Activated CD4-positive, alpha-beta memory T cell treated with anti-CD3 and anti-CD28 coated beads, Interleukin-2, amount 10 ng/mL, durations not matched to agents 7 days and 5 days (primary cell): Measurements from ENCODE around the gene DCDC2C. TPM values are rescaled to one million over a fixed set of nuclear protein-coding genes. Genes with fewer than 3 reads are reported as not detected.

Experiments
- CTCF ChIA-PET: fragments of 350-600 bp; sonication (Branson Sonifier 250); formaldehyde crosslinking; loops from one replicate; lab custom pipeline; 2021; ENCODE audit warnings: antibody characterized with exemption, inconsistent platforms; lab: Charles Lee
- POLR2A ChIA-PET: fragments of 350-600 bp; sonication (Branson Sonifier 250); formaldehyde crosslinking; loops from one replicate; lab custom pipeline; 2021; ENCODE audit warnings: antibody characterized with exemption; lab: Charles Lee
- DNase-seq: peaks from one replicate; pipeline ENCODE4 v3.0.0-alpha.2; 2020
- H3K27ac Mint-ChIP-seq: one replicate; pipeline ENCODE4 v1.8.0; 2021; ENCODE audit warnings: mild to moderate bottlenecking, mixed read lengths
- H3K27me3 Mint-ChIP-seq: one replicate; pipeline ENCODE4 v1.8.0; 2021; ENCODE audit warnings: mixed read lengths
- H3K36me3 Mint-ChIP-seq: one replicate; pipeline ENCODE4 v1.8.0; 2021; ENCODE audit warnings: low read depth, mixed read lengths
- H3K4me1 Mint-ChIP-seq: one replicate; pipeline ENCODE4 v1.8.0; 2021; ENCODE audit warnings: mixed read lengths
- H3K4me3 Mint-ChIP-seq: one replicate; pipeline ENCODE4 v1.8.0; 2021; ENCODE audit warnings: mild to moderate bottlenecking, mixed read lengths
- H3K9me3 Mint-ChIP-seq: one replicate; pipeline ENCODE4 v1.8.0; 2021; ENCODE audit warnings: mixed read lengths
- total RNA-seq, 2 experiments: library from RNA; stranded (reverse); gene quantifications; one replicate each; pipeline ENCODE4 v1.2.3, GENCODE V29; 2021

The DCDC2C gene
- total RNA-seq, 2 experiments from 2014 or later: not detected

DNA sequence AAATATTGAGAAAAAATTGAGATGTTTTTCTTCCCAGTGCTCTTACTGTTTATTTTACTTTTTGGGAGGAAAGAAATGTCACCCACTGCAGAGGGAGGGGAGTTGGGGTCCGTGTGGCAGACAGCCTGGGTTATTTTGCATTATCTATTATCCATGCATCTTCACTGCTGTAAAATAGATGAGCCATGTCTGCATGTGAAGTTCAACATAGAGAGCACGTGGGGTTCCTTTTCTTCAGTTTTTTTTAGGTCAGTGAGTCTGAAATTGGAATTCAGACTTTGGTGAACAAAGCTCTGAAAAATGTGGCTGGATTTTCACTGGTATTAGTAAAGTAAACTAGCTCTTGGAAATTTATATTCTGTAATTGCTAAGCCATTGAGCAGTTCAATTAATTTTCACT lies 2.4 kb downstream of the DCDC2C start:
- no peak for DNase-seq
- CTCF ChIA-PET: no interaction called here
- H3K36me3 Mint-ChIP-seq: peaks cover 2% of the 10 kb centered on the region
- POLR2A ChIA-PET: no interaction called here
- H3K27ac Mint-ChIP-seq: no peak overlapping the region
- no peaks in the 10 kb centered on the region for H3K4me1 Mint-ChIP-seq
- H3K27me3 Mint-ChIP-seq: peaks cover 21% of the 10 kb centered on the region
- peaks cover 2% of the 10 kb centered on the region for H3K9me3 Mint-ChIP-seq
- no peak overlapping the region for H3K4me3 Mint-ChIP-seq

DNA sequence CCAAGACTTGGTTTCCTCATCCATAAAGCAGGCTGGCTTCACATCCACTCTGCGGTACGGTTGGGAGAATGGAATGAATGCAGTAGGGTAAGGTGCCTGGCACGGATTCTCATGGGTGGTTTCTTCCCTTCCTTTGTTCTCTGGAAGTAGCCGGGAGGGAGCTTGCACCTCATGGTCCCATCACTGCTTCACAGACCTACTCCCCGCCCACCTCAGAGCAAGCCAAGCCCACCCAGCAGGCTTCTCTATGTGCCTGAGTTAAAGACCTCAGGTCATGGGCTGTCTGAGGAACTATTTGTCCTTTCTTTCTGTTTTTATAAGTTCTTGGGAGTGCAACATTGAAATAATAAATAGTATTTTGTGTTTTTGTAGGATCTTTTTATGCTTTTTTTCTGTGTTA lies 3.5 kb downstream of the DCDC2C start:
- CTCF ChIA-PET: no interaction called here
- POLR2A ChIA-PET: no interaction called here
- peaks cover 2% of the 10 kb centered on the region for H3K9me3 Mint-ChIP-seq
- no peaks in the 10 kb centered on the region for H3K4me1 Mint-ChIP-seq
- no peak overlapping the region for H3K27ac Mint-ChIP-seq
- H3K27me3 Mint-ChIP-seq: peaks cover 21% of the 10 kb centered on the region
- H3K36me3 Mint-ChIP-seq: peaks cover 2% of the 10 kb centered on the region
- DNase-seq: no peak
- no peak overlapping the region for H3K4me3 Mint-ChIP-seq

DNA sequence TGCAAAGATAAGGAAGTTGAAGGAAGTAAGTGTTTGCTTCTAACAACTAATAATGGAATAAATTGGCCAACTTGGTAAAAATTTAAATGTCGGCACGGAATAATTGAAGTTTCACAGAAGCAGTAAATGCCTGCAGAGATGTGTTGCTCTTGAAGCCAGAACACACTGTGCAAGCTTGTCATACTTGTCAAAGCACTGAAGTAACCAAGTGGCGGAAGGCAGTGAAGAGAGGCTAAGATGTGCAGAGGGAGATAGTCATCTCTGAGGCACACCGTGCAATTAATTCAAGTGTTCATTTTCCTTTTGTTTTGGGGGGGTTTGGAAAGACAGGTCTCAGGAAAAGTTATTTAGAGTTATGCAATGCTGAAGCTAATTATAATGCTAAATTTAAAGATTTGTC lies 5.2 kb downstream of the DCDC2C start:
- Mint-ChIP-seq H3K4me3 (no peak overlapping the region), H3K9me3 (no peaks in the 10 kb centered on the region), H3K27ac (no peak overlapping the region), H3K4me1 (no peaks in the 10 kb centered on the region), H3K27me3 (peaks cover 15% of the 10 kb centered on the region), H3K36me3 (no peaks in the 10 kb centered on the region)
- no peak for DNase-seq
- ChIA-PET CTCF (no interaction called here), POLR2A (no interaction called here)

DNA sequence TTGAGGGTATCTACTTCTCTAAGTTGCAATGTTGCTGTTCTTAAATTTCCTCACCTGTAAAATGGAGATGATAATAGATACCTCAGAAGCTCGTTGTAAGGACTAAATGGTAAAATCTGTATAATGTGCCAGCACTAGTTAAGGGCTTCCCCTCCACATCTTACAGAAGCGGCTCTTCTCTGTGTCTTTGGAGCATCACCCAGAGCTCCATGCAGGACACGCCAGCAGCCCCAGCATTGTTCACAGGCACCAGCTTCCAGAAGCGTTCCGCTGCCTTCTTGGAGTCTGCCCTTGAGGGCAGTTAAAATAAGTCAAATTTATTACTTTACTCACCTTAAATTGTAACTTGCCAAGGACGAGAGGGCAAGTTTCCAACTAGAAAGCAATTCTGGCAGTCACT lies 5.8 kb downstream of the DCDC2C start:
- no peak for DNase-seq
- H3K9me3 Mint-ChIP-seq: no peaks in the 10 kb centered on the region
- POLR2A ChIA-PET: no interaction called here
- H3K4me3 Mint-ChIP-seq: no peak overlapping the region
- peaks cover 15% of the 10 kb centered on the region for H3K27me3 Mint-ChIP-seq
- no peak overlapping the region for H3K27ac Mint-ChIP-seq
- CTCF ChIA-PET: no interaction called here
- H3K36me3 Mint-ChIP-seq: no peaks in the 10 kb centered on the region
- no peaks in the 10 kb centered on the region for H3K4me1 Mint-ChIP-seq

DNA sequence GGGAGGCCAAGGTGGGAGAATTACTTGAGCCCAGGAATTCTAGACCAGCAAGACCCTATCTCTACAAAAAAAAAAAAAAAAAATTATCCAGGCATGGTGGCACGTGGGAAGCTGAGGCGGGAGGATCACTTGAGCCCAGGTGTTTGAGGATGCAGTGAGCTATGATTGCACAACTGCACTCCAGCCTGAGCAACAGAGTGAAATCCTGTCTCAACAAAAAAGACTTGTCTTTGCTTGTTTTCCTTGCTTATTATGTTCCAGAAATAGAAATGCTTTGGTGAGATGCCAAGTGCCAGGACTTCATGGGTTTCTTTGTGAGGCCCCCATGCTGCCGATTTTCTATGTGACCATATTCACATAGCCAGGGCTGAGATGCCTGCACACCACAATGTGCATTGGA lies 9.0 kb downstream of the DCDC2C start:
- POLR2A ChIA-PET: no interaction called here

DNA sequence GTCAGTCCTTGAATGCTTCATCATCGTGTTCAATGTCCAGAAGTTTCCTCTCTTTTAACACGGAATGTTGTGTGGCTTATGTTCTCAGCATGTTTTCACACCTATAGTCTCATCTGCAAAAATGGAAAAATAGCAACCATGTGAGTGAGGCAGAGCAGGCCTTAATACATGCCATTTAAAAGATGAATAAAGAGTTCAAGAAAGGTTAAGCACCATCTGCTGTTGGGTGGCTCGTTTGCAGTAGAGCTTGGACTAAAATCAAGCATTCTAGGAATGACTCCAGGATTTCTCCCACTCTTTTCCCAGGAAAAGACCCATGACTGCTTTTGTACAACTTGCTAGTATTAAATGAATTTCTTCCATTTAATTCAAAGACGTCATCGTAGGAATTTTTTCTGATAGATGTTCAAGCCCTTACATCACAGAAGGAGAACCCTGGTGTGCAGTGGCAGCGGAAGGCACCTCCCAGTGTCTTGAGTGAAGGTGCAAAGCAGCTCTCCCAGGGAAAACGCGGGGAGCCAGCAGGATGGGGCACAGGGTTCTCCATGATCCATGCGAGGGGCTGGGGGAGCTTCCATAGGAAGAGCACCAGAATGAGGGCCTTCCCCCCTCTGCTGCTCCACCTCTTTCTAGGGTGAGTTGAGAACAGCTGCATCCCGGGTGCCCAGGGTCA lies 9.6 kb downstream of the DCDC2C start:
- POLR2A ChIA-PET: no interaction called here
- CTCF ChIA-PET: no interaction called here
- Mint-ChIP-seq H3K4me3 (no peak overlapping the region), H3K27me3 (peaks cover 7% of the 10 kb centered on the region), H3K4me1 (no peaks in the 10 kb centered on the region), H3K9me3 (no peaks in the 10 kb centered on the region), H3K36me3 (no peaks in the 10 kb centered on the region), H3K27ac (no peak overlapping the region)
- DNase-seq: no peak

More for the DNA sequence above, 9.0 kb downstream of the DCDC2C start:
- Mint-ChIP-seq H3K27me3 (peaks cover 7% of the 10 kb centered on the region), H3K27ac (no peak overlapping the region), H3K4me3 (no peak overlapping the region), H3K9me3 (no peaks in the 10 kb centered on the region), H3K4me1 (no peaks in the 10 kb centered on the region), H3K36me3 (no peaks in the 10 kb centered on the region)
- DNase-seq: no peak
- CTCF ChIA-PET: interaction anchor here (1.8 kb wide), 1 partner anchor 15 kb away, joined by 4 read pairs; no protein-coding TSS in a partner anchor

DNA sequence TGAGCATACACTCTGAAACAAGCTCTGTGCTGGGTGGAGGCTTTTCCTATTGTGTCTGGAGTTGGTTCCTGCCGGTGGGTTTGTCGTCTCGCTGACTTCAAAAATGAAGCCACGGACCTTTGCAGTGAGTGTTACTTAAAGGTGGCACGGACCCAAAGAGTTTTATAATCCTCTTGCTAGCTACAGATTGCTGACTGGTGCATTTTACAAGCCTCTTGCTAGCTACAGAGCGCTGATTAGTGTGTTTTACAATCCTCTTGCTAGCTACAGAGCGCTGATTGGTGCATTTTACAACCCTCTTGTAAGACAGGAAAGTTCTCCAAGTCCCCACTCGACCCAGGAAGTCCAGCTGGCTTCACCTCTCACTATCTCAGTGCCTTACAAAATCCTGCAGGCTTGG lies 15.3 kb downstream of the DCDC2C start:
- Mint-ChIP-seq H3K36me3 (no peaks in the 10 kb centered on the region), H3K27ac (no peak overlapping the region), H3K9me3 (no peaks in the 10 kb centered on the region), H3K27me3 (no peaks in the 10 kb centered on the region), H3K4me1 (no peaks in the 10 kb centered on the region), H3K4me3 (no peak overlapping the region)
- POLR2A ChIA-PET: no interaction called here
- DNase-seq: no peak
- CTCF ChIA-PET: no interaction called here

DNA sequence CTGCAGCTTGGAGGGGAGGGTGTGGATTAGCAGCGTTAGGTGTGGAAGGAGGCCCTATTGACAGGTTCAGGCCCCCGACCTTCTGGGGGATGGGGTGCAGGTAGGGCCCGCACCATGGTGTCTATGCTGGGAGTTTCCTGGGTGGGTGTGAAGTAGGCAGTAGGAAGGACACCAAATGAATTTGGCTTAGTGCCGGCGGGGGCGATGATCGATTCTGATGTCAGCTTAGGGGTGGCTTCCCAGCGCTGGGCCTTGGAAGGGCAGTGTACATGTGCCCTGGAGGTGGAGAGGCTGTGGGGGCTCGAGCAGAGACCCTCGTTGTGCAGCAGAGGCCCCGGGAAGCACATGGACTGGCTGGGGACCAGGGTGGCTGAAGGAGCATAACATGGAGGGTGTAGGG lies 21.6 kb downstream of the DCDC2C start:
- DNase-seq: no peak
- Mint-ChIP-seq H3K4me1 (no peaks in the 10 kb centered on the region), H3K36me3 (no peaks in the 10 kb centered on the region), H3K9me3 (no peaks in the 10 kb centered on the region), H3K4me3 (no peak overlapping the region), H3K27me3 (no peaks in the 10 kb centered on the region), H3K27ac (no peak overlapping the region)
- ChIA-PET POLR2A (no interaction called here), CTCF (no interaction called here)

DNA sequence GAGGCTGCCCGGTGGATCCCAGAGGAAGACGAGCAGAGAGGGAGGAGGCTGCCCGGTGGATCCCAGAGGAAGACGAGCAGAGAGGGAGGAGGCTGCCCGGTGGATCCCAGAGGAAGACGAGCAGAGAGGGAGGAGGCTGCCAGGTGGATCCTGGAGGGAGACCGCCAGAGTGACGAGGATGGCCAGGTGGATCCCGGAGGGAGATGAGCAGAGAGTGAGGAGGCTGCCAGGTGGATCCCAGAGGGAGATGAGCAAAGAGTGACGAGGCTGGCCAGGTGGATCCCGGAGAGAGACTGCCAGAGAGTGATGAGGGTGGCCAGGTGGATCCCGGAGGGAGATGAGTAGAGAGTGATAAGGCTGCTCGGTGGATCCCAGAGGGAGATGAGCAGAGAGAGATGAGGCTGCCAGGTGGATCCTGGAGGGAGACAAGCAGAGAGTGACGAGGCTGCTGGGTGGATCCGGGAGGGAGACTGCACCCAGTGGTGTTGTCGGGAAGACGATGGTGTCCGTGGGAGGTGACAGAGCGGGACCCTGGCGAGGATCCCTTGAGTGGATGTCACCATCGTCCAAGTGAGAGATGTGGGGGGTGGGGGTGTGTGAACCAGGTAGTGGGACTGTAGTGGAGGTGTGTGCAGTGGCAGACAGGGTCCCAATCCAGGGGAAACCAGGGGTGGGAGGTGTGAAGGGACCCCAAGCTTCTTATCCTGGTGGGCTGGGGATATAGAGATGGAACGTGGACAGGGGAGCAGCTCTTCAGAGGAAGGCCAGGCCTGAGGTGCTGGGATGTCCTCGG lies 22.3 kb downstream of the DCDC2C start:
- ChIA-PET POLR2A (no interaction called here), CTCF (interaction anchor here (5.9 kb wide), 1 partner anchor 57 kb away, joined by 71 read pairs; no protein-coding TSS in a partner anchor)
- DNase-seq: no peak
- Mint-ChIP-seq H3K4me1 (no peaks in the 10 kb centered on the region), H3K9me3 (no peaks in the 10 kb centered on the region), H3K27me3 (no peaks in the 10 kb centered on the region), H3K27ac (no peak overlapping the region), H3K4me3 (no peak overlapping the region), H3K36me3 (no peaks in the 10 kb centered on the region)

DNA sequence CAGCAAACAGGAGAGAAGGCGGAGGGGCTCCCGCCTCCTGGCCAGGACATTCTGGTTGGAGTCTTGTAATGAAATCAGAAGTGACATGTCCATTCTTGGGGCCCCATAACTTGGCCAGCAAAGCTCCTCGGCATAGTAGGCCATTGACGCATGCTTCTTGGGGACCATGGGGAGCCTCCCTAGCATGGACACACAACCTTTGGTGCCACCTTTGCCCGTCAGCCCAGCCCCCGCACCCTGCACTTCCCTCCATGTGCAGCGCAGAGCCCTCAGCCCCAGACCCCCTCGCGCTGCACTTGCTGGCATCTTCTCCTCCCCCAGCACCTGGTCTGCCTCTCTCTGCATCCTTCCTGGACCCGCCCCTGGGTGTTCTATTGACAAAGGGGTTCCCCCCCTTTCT lies 23.1 kb downstream of the DCDC2C start:
- H3K4me1 Mint-ChIP-seq: no peaks in the 10 kb centered on the region
- DNase-seq: no peak
- no peaks in the 10 kb centered on the region for H3K36me3 Mint-ChIP-seq
- ChIA-PET CTCF (interaction anchor here (5.9 kb wide), 1 partner anchor 56 kb away, joined by 71 read pairs; no protein-coding TSS in a partner anchor), POLR2A (no interaction called here)
- H3K9me3 Mint-ChIP-seq: no peaks in the 10 kb centered on the region
- no peak overlapping the region for H3K27ac Mint-ChIP-seq
- no peaks in the 10 kb centered on the region for H3K27me3 Mint-ChIP-seq
- no peak overlapping the region for H3K4me3 Mint-ChIP-seq

DNA sequence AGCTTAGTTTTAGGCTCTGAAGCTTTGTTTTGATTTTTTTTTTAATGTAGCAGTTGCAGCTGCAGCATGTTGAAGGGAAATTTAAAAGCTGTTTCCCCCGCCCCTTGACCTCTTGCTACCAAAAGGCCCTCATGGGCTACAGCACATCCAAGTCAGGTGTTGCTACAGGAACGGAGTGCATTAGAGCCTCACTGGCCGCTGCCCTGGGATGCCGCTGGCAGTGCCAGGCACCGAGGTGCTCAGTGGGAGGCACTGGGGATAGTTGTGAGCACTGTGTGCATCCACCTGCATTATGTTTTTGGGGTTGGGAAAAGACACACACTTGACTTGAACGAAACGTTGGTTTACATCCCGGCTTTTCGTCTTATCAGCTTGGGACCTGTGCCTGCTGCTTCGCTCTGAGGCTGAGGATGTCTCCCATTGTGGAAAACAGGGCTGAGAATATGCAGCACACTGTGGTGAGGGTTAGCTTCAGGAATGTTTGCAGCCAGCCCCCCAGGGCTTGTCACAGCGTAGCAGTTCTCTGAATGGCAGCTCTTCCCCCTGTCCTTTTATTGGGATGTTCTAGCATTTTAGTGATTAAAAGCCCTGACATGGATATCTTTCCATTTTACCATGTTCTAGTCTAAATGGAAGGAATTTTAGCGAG lies 24.1 kb downstream of the DCDC2C start:
- POLR2A ChIA-PET: interaction anchor here (1.0 kb wide), 1 partner anchor 53 kb away, joined by 3 read pairs; no protein-coding TSS in a partner anchor
- Mint-ChIP-seq H3K4me3 (no peak overlapping the region), H3K27me3 (peaks cover 2% of the 10 kb centered on the region), H3K4me1 (no peaks in the 10 kb centered on the region), H3K36me3 (no peaks in the 10 kb centered on the region), H3K27ac (no peak overlapping the region), H3K9me3 (no peaks in the 10 kb centered on the region)
- DNase-seq: no peak
- CTCF ChIA-PET: interaction anchor here (1.0 to 5.9 kb wide), 9 partner anchors 8 to 99 kb away, joined by 3 to 71 read pairs (median 4); no protein-coding TSS in a partner anchor

DNA sequence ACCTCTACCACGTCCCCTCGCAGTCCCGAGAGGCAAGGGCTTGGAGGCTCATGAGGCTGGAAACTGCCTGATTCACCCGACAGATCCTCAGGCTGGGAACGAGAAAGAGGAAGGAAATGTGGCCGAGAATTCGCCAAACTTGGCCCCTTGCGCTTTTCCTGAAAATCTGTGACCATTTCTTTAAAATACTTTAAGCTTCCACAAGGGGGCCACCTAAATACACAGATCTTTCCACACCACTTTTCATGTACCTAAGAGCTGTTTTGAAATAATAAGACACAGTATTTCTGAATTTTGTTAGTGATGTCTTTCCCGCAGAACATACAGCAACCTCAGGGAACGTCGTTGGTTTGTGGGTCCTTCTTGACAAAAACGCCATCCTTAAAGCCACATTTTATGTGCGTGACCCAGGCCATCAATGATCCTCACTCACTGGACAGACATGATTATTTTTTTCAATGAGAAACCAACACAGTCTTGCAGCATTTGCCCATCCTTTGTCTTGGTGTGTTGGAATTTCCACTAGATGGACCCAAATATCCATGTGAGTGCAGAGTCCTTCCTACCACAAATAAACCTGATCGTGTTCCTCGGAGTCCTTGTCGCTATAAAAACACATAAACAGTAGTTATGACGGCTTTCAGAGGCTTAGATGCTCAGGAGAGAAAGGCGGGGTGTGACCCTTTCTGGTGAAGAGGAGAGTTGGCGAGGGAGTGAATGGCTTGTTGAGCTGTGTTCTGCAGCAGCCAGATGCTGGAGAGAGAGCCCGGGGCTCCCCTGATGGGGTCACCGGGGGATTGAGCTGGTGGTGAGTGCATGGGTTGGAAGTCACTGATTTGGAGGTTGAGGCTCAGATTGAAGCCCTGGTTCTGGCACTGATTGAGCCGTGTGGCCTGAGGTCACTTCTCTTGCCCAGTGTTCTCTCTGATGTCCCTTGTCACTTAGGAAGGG lies 25.0 kb downstream of the DCDC2C start:
- ChIA-PET POLR2A (interaction anchor here (1.0 kb wide), 1 partner anchor 52 kb away, joined by 3 read pairs; no protein-coding TSS in a partner anchor), CTCF (interaction anchor here (1.0 to 5.9 kb wide), 9 partner anchors 8 to 98 kb away, joined by 3 to 71 read pairs (median 4); no protein-coding TSS in a partner anchor)
- Mint-ChIP-seq H3K4me1 (no peaks in the 10 kb centered on the region), H3K36me3 (no peaks in the 10 kb centered on the region), H3K9me3 (no peaks in the 10 kb centered on the region), H3K4me3 (no peak overlapping the region), H3K27ac (no peak overlapping the region), H3K27me3 (peaks cover 2% of the 10 kb centered on the region)
- no peak for DNase-seq
